NCI-H2029 treated with DMSO at 0.1 percent for 48 hours (cell line): ENCODE results near the gene ABCB9.

Source experiments
- DNase-seq: peaks from one replicate; lab custom pipeline; 2025; lab: John Stamatoyannopoulos, UW

ABCB9 gene

GRCh38 chr12:122981587-122982476 lies 15.6 kb upstream of the ABCB9 start:
- DNase-seq: no peak

GRCh38 chr12:122981036-122981471 lies 14.8 kb upstream of the ABCB9 start:
- DNase-seq: no peak

GRCh38 chr12:122980183-122981035 lies 14.1 kb upstream of the ABCB9 start, which contains the start of gene ARL6IP4:
TSS of gene ARL6IP4 (plus strand) at chr12:122980681. CDS start at chr12:122981140, 459 bp downstream.
- no peak for DNase-seq

- no peak for DNase-seq
Measured at GRCh38 chr12:122979908-122980182, 13.6 kb upstream of the ABCB9 start.

- no peak for DNase-seq
Measured at GRCh38 chr12:122979001-122979907, 13.0 kb upstream of the ABCB9 start.

- no peak for DNase-seq
Measured at GRCh38 chr12:122978507-122978955, 12.3 kb upstream of the ABCB9 start.

GRCh38 chr12:122977655-122978392 lies 11.6 kb upstream of the ABCB9 start:
- no peak for DNase-seq

- no peak for DNase-seq
Measured at GRCh38 chr12:122977153-122977552, 10.9 kb upstream of the ABCB9 start.

GRCh38 chr12:122976648-122976975 lies 10.3 kb upstream of the ABCB9 start:
- DNase-seq: no peak

- DNase-seq: no peak
Measured at GRCh38 chr12:122975790-122976647, 9.8 kb upstream of the ABCB9 start.

GRCh38 chr12:122974892-122975789 lies 8.9 kb upstream of the ABCB9 start, which contains the start of gene OGFOD2:
TSS of gene OGFOD2 (plus strand) at chr12:122975244. CDS start at chr12:122975252, 8 bp downstream.
- peak; percentile 74 for DNase-seq

- DNase-seq: peak; percentile 93
Measured at GRCh38 chr12:122974274-122974891, 8.1 kb upstream of the ABCB9 start.

- peak; percentile 50 for DNase-seq
Measured at GRCh38 chr12:122969676-122970075, 3.4 kb upstream of the ABCB9 start.

- no peak for DNase-seq
Measured at GRCh38 chr12:122968104-122968503, 1.8 kb upstream of the ABCB9 start.

- DNase-seq: no peak
Measured at GRCh38 chr12:122966743-122967550, 684 bp upstream of the ABCB9 start.

- no peak for DNase-seq
Measured at GRCh38 chr12:122965321-122965751, 927 bp downstream of the ABCB9 start.

- DNase-seq: no peak
Measured at GRCh38 chr12:122964439-122965257, 1.6 kb downstream of the ABCB9 start.
